DOHH2 (cell line): ENCODE measurements around the gene PELI2.

ENCODE experiments used
- H3F3A ChIP-seq: fragments of 200-600 bp; sonication (generic), shearing (Covaris generic); 2 replicates; pipeline ENCODE4 v1.6.0; 2016; ENCODE audit warnings: antibody characterized with exemption, mild to moderate bottlenecking; ENCODE audit not compliant: control insufficient read depth, insufficient read depth
- H3K27ac ChIP-seq: fragments of 200-600 bp; sonication (generic); 2 replicates; pipeline ENCODE4 v1.5.1; 2014; ENCODE audit warnings: low read depth, mild to moderate bottlenecking, low read length, moderate library complexity
- H3K27me3 ChIP-seq: fragments of 200-600 bp; sonication (generic); 2 replicates; pipeline ENCODE4 v1.6.1; 2014; ENCODE audit warnings: mild to moderate bottlenecking, low read length, mixed read lengths; ENCODE audit not compliant: control insufficient read depth
- H3K36me3 ChIP-seq: fragments of 200-600 bp; sonication (generic); 2 replicates; pipeline ENCODE4 v1.6.1; 2014; ENCODE audit warnings: mild to moderate bottlenecking, low read length, moderate library complexity, mixed read lengths; ENCODE audit not compliant: control insufficient read depth
- H3K4me1 ChIP-seq: fragments of 200-600 bp; sonication (generic); 2 replicates; pipeline ENCODE4 v1.6.1; 2014; ENCODE audit warnings: mild to moderate bottlenecking, low read length, mixed read lengths; ENCODE audit not compliant: control insufficient read depth
- H3K4me2 ChIP-seq: fragments of 200-600 bp; sonication (generic); 2 replicates; pipeline ENCODE4 v1.6.0; 2014; ENCODE audit warnings: mild to moderate bottlenecking, low read length, moderate library complexity
- H3K4me3 ChIP-seq: fragments of 200-600 bp; sonication (generic); 2 replicates; pipeline ENCODE4 v1.5.1; 2014; ENCODE audit warnings: mild to moderate bottlenecking, low read length, mixed read lengths
- H3K79me2 ChIP-seq: fragments of 200-600 bp; sonication (generic); 2 replicates; pipeline ENCODE4 v1.6.1; 2014; ENCODE audit warnings: mild to moderate bottlenecking, low read length, mixed read lengths; ENCODE audit not compliant: control insufficient read depth
- H3K9me2 ChIP-seq: fragments of 200-600 bp; sonication (generic); replicated peaks from 2 replicates; pipeline ENCODE4 v1.6.1; 2014; ENCODE audit warnings: mild to moderate bottlenecking, low read length, mixed read lengths; ENCODE audit not compliant: control insufficient read depth
- H3K9me3 ChIP-seq: fragments of 200-600 bp; sonication (generic); 2 replicates; pipeline ENCODE4 v1.6.1; 2014; ENCODE audit warnings: antibody characterized with exemption, low read length, mixed read lengths; ENCODE audit not compliant: control insufficient read depth, insufficient read depth
- H4K20me1 ChIP-seq: fragments of 200-600 bp; sonication (generic); 2 replicates; pipeline ENCODE4 v1.6.0; 2014; ENCODE audit warnings: low read depth, mild to moderate bottlenecking, antibody characterized with exemption, low read length, moderate library complexity; ENCODE audit not compliant: control insufficient read depth, insufficient read depth
- CTCF ChIP-seq: fragments of 200-600 bp; sonication (generic); IDR thresholded peaks from one replicate; pipeline ENCODE4 v1.5.1; 2014; ENCODE audit warnings: antibody characterized with exemption, mild to moderate bottlenecking, low read depth, low read length; ENCODE audit not compliant: poor library complexity, severe bottlenecking
- EZH2phosphoT487 ChIP-seq: fragments of 200-600 bp; sonication (generic); IDR thresholded peaks from 2 replicates; pipeline ENCODE4 v1.6.1; 2017; ENCODE audit warnings: borderline replicate concordance, mild to moderate bottlenecking, antibody characterized with exemption, low read length, moderate library complexity, mixed read lengths

Gene PELI2

DNA sequence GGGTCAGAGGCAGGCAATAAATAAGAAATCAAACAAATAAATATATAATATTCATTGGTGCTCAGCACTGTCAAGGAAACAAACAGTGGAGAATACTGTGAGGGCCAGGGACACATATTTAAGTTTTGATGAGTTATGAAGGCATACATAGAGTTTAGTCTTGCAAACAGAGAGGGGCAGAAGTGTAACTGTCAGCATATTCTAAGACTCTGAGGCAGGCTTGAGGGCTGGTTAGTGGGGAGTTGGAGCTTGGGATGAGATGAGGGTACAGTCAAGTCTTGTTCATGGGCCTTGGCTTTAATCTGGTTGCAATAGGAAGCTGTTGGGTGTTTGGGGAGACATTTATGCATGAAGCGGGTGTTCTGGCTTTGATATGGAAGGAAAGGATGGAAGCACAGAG is 78.9 kb downstream of the PELI2 start:
- Histone ChIP-seq H3K36me3 (no peaks in the 10 kb centered on the region), H3F3A (no peaks in the 10 kb centered on the region), H3K9me2 (no peaks in the 10 kb centered on the region), H3K4me1 (peaks cover 18% of the 10 kb centered on the region), H3K79me2 (no peaks in the 10 kb centered on the region), H4K20me1 (no peaks in the 10 kb centered on the region), H3K27ac (no peak overlapping the region), H3K9me3 (no peaks in the 10 kb centered on the region), H3K4me2 (no peak overlapping the region), H3K27me3 (no peaks in the 10 kb centered on the region), H3K4me3 (no peak overlapping the region)
- TF ChIP-seq EZH2phosphoT487: no peak

- Histone ChIP-seq H3K27ac (no peak overlapping the region), H3K79me2 (no peaks in the 10 kb centered on the region), H4K20me1 (no peaks in the 10 kb centered on the region), H3K4me3 (no peak overlapping the region), H3K27me3 (no peaks in the 10 kb centered on the region), H3K4me2 (no peak overlapping the region), H3K9me2 (no peaks in the 10 kb centered on the region), H3K36me3 (no peaks in the 10 kb centered on the region), H3K9me3 (no peaks in the 10 kb centered on the region), H3F3A (no peaks in the 10 kb centered on the region), H3K4me1 (peaks cover 18% of the 10 kb centered on the region)
- no peak for TF ChIP-seq CTCF
- no peak for TF ChIP-seq EZH2phosphoT487
Measured at GRCh38 chr14:56198438-56198837, 80.2 kb downstream of the PELI2 start.

GRCh38 chr14:56199095-56199981 is 81.1 kb downstream of the PELI2 start:
- no peak overlapping the region for H3K27ac ChIP-seq
- H3K4me1 ChIP-seq: peaks cover 18% of the 10 kb centered on the region
- no peaks in the 10 kb centered on the region for H3F3A ChIP-seq
- no peaks in the 10 kb centered on the region for H3K9me3 ChIP-seq
- no peak overlapping the region for H3K4me2 ChIP-seq
- H3K79me2 ChIP-seq: no peaks in the 10 kb centered on the region
- H3K9me2 ChIP-seq: no peaks in the 10 kb centered on the region
- H3K4me3 ChIP-seq: no peak overlapping the region
- no peaks in the 10 kb centered on the region for H4K20me1 ChIP-seq
- no peak for TF ChIP-seq CTCF
- no peak for TF ChIP-seq EZH2phosphoT487
- no peaks in the 10 kb centered on the region for H3K36me3 ChIP-seq
- no peaks in the 10 kb centered on the region for H3K27me3 ChIP-seq

DNA sequence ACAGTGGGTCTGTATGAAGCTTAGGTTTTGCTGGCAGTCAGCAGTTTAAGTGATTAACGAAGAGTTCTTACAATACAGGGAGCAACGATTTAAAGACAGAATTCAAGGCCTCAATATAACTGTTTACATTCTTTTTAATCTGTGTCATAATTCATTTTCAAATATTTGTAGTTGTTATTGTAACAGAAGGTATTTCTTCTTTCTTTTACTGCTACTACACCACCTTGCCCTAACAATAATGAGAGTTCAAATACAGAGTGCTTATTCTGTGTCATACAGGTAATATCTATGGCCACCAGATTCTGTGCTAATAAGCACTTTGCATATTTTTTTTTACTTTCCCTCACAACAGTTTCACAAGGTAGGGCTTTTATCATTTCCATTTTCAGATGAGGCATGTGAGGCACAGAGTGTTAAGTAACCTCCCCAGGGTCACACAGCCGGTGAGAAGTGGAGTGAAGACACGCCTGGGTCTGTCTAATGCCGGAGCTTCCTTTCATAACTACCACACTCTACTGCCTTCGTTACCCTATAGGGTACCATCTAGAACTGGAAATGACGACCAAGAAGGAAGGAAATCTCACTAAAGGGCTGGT is 81.9 kb downstream of the PELI2 start:
- peaks cover 14% of the 10 kb centered on the region for H3K4me1 ChIP-seq
- H3K79me2 ChIP-seq: no peaks in the 10 kb centered on the region
- no peak overlapping the region for H3K27ac ChIP-seq
- H3F3A ChIP-seq: no peaks in the 10 kb centered on the region
- TF ChIP-seq CTCF: no peak
- no peak for TF ChIP-seq EZH2phosphoT487
- H3K4me2 ChIP-seq: no peak overlapping the region
- H3K27me3 ChIP-seq: no peaks in the 10 kb centered on the region
- no peak overlapping the region for H3K4me3 ChIP-seq
- no peaks in the 10 kb centered on the region for H3K36me3 ChIP-seq
- H3K9me3 ChIP-seq: no peaks in the 10 kb centered on the region
- H4K20me1 ChIP-seq: no peaks in the 10 kb centered on the region
- no peaks in the 10 kb centered on the region for H3K9me2 ChIP-seq
